GM21367 (cell line): ENCODE measurements around the gene MAST3.

ENCODE experiments used
- ATAC-seq: cut with Tn5 transposase; IDR thresholded peaks from one replicate; pipeline ENCODE4 v1.9.1; 2021; ENCODE audit not compliant: unreplicated experiment

MAST3 gene

DNA sequence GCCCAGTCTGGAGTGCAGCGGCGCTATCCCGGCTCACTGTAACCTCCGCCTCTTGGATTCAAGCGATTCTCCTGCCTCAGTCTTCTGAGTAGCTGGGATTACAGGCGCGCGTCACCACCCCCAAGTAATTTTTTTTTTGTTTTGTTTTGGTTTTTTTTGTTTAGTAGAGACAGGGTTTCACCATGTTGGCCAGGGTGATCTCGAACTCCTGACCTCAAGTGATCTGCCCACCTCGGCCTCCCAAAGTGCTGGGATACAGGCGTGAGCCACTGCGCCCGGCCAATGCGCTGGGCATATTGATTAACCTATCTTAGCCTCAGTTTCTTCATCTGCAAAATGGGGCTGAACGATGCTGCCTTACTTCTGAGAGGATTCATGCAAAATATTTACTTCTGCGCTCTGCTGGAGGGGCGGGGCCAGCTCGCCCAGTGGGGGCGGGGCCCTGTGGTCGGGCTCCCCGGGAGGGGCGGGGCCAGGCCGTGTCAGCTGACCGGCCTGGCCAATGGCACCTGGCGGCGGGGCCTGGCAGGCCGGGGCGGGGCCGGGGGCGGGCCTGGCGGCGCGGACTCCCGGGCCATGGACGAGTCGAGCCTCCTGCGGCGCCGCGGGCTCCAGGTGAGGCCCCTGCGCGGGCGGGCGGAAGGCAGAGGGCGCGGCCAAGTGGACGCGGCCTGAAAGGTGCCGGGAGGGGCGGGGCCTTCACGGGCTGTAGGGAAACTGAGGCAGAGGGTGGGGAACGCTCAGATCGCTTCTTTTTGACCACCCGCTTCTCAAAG is at the start of gene MAST3:
Gene MAST3 (plus strand): TSS at position 562 of the 776 bp plus-strand sequence. CDS start 15 bp downstream, at position 577.
- no peak for ATAC-seq

DNA sequence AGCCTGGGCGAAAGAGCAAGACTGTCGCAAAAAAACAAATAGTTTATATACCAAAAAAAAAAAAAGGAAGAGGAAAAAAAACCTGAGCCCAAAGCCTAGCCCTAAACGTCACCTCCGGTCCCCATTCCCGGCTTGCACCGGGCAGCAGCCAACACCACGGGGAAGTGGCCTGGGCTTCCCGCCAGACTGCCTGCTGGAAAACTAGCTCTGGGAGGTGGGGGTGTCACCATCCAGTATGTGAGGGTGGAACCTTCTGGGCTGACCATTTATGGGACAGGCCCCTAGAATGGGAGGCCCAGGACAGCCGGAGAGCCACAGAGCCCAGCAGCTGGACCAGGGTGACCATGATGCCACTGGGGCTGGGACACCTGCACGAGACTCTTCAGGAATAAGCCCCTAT is 48.2 kb upstream of the MAST3 start:
- no peak for ATAC-seq

DNA sequence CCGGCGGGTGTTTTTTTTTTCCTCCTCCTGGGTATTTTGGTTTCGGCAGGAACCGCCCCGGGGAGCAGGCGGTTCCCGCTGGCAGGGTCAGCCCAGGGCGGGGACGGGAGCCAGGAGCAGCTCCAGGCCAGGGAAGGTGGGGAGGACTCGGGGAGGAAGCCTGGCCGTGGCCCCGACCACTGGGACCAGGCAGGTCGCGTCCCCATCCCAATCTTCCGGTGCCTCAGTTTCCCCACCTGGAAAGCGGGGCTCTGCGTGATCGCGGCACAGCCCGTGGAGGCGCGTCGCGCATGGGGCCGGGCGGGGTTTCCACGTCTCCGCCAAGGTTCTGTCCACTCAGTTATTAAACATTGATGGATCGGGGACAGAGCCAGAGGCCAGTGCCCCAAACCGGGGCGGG is 45.7 kb upstream of the MAST3 start:
- ATAC-seq, result no peak

DNA sequence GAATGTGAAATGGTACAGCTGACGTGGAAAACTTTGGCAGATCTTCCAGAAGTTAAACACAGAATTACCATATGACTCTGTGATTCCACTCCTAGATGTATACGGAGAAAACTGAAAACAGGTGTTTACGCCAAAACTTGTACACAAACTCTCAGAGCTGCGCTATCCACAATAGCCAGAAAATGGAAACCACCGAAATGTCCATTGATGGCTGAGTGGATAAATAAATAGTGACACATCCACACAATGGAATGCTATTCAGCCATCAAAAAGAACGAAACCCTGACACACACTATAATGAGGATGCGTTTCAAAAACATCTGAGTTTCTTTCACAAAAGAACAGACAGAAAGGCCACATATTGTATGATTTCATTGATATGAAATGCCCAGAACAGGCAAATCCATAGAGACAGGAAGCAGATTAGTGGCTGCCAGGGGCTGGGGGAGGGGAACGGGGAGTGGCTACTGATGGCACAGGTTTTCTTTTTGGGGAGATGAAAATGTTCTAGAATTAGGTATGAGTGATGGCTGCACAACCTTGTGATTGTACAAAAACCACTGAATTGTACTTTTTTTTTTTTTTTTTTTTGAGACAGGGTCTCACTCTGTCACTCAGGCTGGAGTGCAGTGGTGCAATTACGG is 43.9 kb upstream of the MAST3 start:
- no peak for ATAC-seq

DNA sequence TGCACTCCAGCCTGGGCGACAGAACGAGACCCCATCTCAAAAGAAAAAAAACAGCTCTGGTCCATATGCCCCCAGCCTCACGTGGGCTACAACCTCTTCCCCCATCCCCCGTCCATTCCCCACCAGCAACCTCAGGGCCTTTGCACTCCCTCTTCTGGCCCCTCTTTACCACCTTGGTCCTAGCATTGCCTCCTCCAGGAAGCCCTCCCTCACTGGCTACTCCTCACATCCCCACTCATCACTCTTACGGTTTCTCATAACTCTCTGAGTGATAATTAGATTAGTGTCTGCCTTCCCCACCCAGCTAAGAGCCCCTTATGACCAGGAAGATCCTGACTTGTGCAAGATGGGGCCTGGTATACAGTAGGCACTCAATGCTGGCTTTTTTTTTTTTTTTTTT is 41.6 kb upstream of the MAST3 start:
- no peak for ATAC-seq

DNA sequence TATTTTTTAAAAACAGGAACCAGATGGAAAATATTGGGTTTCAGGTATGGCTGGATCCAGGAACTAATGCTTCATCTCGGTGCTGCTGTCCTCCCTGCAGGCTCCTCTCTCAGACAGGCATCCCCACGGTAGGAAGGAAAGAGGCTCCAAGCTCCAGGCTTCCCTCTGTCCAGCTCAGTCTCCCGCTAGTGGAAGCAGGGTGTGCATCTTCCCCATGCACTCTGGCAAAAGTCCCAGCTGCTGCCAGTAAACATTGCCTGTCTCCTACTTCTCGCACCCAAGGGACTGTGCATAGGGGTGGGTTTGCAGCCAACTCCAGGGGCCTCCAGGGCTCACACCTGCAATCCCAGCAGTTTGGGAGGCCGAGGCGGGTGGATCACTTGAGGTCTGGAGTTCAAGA is 40.0 kb upstream of the MAST3 start:
- ATAC-seq, result no peak

DNA sequence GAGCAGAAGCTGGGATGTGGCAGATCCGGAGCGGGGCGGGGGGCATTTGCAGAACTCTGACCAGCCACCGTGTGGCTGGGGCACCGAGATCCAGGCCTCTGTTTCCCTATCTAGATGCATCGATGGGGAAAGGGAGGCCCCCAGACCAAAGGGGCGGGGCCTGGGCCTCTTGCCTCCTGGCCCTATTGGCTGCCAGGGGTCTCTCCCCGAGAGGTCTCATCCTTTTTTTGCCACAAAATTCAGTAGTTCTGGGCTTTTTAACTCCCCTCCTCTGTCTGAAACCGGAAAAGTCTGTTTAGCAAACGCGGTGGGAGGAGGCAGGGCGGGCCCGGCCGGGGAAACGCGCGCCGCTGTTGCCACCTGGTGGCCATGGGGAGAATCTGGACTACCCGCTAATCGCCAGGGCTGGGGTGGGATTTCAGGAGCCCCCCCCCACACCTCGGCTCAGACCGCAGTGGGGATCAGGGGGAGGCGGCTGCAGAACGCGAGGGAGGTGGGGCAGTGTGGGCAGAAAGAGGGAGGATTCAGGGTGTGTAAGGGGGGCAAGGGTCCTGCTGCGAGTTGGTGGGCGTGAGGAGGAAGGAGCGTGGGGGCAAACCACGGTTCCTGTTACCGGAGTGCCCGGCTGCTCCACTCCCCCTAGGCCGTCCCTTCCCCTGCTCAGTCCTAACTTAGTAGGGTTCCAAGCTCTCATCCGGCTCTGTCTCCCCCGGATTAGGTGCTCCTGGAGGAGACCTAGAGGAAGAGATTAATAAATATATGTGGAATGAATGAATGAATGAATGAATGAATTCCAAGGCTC is 39.2 kb upstream of the MAST3 start:
- ATAC-seq, result no peak

DNA sequence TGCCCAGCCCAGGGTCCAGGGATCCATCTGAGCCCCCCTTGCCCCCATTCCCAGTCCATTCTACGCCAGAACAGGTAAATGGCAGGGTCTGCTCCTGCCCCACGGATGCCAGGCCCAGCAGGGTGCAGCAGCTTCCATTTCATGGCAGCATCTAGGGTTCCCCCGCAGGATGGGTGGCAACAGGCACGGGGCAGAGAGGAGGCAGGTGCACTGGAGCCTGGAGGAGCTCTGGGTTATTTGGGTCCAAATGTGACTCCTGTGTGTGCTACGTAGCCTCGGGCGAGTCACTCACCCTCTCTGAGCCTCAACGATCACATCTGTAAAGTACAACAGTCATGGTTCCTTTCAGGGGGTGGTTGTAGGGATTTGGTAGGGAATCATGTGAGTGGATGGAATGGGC is 38.3 kb upstream of the MAST3 start:
- ATAC-seq, result no peak

DNA sequence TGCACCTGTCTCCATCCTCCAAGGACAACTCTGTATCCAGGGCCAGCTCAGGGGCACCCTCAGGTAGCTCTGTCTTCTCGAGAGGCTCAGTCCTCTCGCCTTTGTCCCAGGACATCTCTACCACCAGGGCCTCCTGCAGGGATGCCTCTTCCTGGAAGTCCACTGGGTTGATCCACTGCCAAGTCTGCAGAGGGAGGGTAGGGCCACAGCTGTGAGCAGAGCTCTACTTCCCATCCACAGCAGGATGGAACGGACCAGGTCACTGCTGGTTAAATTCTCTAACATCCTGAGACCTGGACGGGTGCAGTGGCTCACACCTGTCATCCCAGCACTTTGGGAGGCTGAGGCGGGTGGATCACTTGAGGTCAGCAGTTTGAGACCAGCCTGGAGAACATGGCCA is 37.7 kb upstream of the MAST3 start:
- no peak for ATAC-seq

DNA sequence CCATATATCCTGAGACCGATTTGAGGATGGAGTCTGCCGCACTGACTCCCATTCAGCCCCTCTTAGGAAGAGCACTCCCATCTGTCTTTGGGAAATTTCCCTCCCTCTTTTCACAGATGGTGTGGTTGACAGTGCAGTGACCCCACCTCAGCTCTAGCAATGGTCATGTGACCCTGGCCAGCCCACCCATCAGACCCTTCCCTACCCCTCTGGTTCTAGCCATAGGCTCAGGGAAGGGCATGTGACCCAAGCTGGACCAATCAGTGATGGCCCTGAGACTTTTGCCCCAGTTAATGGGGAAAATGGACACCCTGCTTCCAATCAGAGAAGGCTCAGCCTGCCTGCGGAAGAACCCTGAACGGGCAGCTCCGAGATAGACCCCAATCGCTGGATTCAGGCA is 37.1 kb upstream of the MAST3 start:
- ATAC-seq, result no peak

DNA sequence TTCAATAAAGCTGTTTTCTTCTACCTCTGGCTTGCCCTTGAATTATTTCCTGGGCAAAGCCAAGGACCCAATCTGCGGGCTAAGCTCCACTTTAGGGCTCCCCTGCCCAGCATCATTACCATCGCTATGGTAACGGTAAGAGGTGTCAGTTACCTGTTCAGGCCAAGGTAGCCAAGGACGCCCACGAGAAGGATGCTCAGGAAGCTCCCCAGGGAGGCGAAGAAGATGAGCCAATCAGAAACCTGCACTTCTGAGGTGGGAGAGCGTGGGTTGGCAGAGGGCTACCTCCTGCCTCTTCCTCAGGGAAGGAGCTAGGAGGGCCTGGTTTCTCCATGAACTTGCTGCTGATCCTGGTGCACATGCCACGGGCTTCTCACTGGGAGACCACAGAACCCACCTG is 35.5 kb upstream of the MAST3 start:
- ATAC-seq, result no peak

DNA sequence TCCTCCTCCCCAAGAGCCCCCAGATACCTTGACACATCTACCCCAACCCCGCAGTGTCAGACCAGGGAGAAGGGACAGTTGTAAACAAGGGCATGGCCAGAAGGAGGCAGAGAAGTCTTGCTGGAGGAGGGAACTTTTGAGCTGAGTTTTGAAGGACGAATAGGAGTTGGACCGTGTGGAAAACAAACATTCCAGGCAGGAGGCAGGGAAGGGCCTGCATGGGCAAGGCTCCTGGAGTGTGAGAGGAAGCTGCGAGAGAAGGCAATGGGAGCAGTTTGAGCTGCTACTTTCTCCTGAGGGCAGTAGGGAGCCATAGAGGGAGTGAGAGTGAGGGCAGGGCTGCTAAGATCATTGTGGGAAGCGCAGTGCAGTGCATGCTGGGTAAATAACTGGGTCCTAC is 34.1 kb upstream of the MAST3 start:
- ATAC-seq, result no peak

DNA sequence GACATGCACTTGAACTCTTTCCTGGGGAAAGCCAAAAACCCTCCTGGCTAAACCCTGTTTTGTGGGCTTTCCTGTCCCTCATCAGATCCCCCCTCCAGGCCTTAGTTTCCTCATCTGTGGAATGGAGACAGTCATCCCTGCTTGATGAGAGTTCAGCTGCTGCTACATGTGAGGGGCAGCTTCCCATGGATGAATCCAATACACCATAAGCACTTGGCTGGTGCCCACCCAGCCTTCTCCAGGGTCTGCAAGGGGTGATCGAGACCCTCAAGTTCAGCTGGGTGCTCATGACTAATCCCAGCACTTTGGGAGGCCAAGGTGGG is 32.4 kb upstream of the MAST3 start:
- no peak for ATAC-seq

DNA sequence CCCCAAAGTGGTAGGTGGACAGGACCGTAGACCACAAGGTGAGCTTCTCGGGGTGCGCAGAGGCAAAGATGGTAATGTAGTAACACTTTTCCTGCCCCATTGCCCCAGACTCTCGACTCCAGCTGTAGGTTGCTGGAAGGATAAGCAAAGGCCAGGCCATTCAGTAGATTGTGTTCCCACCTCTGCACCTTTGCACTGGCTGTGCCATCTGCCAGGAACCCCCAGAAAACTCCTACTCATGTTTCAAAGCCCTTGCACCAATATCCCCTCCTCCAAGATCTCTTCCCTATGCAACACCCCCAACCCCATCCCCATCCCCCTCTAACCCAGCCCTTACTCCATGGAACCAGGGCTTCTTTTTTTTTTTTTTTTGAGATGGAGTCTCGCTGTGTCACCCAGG is 29.2 kb upstream of the MAST3 start:
- ATAC-seq, result no peak

DNA sequence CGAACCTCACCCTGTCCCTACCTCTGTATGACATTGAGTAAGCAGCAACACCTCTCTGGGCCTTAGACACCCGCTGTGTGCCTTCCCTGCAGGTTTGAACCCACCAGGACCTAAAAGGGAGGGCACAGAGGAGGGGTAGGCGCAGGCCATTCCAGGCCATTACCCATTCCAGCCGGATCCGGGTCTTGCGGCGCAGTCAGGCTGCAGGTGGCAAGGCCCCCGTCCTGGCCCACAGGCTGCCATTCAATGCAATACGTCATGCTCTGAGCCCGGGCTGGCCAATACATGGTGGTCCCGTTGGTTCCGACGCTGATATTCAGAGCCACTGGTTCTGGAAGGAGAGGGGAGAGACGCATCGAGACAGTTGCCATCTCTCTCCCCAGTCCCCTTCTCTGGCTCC is 28.2 kb upstream of the MAST3 start:
- ATAC-seq, result no peak

DNA sequence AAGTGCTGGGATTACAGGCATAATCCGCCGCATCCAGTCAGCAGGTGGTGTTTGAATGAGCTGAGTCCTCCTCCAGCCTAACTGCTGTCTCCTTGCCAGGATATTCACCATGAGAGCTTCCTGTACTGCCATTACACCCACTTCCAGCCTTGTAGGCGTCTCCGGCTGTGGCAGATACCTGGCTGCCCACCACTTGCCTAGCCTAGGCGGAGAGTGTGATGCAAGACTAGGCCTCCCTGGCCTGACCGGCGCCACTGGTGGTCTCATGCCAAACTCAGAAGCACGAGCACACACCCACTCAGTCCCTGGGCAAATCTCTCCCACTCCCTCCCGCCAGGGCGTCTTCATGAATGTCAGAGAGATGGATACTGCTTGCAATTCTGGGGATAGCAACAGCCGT is 27.4 kb upstream of the MAST3 start:
- no peak for ATAC-seq

DNA sequence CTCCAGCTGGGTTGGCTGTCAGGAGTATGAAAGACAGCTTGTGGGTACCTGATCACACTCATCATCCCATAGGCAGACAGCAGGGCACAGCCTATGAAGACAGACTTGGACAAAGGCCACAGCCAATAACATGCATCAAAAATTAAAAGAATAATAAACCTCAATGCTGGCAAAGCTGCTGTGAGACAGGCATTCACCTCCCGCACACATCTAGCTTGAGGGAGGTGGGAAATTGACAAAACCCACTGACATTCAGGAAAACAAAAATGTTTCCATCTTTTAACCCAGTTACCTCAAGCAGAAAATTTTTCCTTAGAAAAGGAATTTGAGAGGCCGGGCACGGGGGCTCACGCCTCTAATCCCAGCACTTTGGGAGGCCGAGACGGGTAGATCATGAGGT is 25.2 kb upstream of the MAST3 start:
- no peak for ATAC-seq

DNA sequence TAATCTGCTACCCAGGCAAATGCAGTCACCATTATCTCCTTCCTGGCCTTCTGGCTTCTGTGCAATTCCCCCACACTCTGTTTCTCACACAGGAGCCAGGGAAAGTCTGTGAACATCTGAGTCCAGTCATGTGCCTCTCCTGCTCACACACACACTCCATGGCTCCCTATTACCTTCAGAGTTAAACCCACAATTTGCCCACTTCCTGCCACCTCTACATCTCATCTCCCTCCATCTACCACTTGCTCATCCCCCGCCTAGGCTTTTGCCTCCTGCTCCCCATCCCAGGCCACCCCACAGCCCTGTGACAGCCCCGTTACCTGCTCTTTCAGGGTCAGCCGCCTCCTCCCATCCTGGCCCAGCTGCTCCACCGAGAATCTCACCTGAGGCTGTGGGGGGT is 24.4 kb upstream of the MAST3 start:
- no peak for ATAC-seq

DNA sequence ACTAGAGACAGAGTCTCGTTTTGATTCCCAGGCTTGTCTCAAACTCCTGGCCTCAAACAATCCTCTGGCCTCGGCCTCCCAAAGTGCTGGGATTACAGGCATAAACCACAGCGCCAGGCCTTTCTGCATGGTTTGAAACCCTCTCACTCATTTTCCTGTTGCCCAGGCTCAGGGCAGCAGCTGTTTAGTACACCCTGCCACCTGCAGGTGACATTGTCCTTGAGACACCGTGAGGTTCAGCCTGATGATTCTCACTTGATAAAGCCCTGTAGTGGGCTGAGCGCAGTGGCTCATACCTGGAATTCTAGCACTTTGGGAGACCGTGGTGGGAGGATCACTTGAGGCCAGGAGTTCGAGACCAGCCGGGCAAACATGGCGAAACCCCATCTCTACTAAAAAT is 23.4 kb upstream of the MAST3 start:
- no peak for ATAC-seq

DNA sequence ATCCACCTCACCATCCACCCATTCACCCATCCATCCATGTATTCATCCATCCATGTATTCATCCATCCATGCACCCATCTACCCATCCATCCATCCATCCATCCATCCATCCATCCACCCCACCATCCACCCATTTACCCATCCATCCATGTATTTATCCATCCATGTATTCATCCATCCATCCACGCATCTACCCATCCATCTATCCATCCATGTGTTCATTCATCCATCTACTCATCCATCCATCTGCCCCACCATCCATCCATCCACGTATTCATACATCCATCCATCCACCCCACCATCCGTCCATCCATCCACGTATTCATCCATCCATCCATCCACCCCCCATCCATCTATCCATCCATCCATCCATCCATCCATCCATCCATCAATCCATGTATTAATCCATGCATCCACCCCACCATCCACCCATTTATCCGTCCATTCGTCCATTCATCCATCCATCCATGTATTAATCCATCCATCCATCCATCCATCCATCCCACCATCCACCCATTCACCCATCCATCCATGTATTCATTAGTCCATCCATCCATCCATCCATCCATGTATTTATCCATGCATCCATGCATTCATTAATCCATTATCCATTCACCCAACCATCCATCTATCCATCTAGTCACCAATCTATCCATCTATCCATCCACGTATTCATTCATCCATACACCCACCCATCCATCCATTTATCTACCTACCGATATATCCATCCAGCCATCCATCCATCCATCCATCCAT is 13.5 kb upstream of the MAST3 start:
- ATAC-seq, result no peak

DNA sequence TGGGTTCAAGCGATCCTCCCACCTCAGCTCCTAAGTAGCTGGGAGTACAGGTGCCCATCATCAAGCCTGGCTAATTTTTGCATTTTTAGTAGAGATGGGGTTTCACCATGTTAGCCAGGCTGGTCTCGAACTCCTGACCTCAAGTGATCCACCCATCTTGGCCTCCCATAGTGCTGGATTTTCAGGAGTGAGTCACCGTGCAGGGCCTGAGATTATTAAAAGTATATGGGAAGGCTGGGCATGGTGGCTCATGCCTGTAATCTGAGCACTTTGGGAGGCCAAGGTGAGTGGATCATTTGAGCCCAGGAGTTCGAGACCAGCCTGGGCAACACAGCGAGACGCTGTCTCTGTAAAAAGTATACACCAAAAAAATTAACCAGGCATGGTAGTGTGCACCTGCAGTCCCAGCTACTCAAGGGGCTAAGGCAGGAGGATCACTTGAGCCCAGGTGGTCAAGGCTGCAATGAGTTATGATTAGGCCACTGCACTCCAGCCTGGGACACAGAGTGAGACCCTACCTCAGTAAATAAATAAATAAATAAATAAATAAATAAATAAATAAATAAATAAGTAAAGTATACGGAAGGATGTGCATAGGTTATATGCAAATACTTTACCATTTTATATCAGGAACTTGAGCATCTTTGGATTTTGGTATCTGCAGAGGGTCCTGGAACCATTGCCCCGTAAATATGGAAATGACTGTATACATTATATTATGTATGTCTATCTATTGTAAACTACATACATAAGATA is 11.7 kb upstream of the MAST3 start:
- no peak for ATAC-seq
